Non-pigmented ciliary epithelial cell (primary cell): ENCODE data around the gene BACH2.
A peak's percentile ranks its signal among the peaks of the same experiment; 100 is the strongest.
"Not testable (repeated sequence)": the region's sequence is repeated elsewhere in the genome, so short reads cannot be mapped to it uniquely, and the experiment has no call there.

ENCODE experiments used
- DNase-seq: peaks from one replicate; pipeline ENCODE4 v3.0.0-alpha.2; 2010; ENCODE audit warnings: low read depth

The BACH2 gene

GRCh38 chr6:89987830-89988229 is 308.8 kb downstream of the BACH2 start:
- no peak for DNase-seq

- DNase-seq, result no peak
Measured at GRCh38 chr6:89987140-89987539, 309.5 kb downstream of the BACH2 start.

DNA sequence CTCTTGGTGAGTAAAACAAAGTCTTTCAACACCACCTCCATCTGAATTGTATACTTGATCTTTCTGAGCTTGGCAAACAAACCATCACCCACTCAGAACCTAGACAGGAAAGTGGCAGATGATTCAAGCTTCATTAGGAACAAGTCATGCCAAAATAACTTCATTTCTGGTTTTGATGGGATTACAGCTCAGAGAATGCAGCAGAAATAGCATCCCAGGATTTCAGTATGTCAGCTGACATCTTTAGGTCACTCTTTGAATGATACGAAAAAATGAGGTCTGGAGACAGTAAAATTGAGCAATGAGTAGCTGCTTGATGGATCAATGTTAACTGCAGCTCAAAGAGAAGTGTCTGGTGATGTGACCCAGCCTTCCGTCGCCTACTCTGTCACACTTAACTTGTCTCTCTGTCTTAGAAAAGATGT is 310.0 kb downstream of the BACH2 start:
- DNase-seq, result peak; percentile 71

- DNase-seq, result peak; percentile 82
Measured at GRCh38 chr6:89985751-89986493, 310.7 kb downstream of the BACH2 start.

DNA sequence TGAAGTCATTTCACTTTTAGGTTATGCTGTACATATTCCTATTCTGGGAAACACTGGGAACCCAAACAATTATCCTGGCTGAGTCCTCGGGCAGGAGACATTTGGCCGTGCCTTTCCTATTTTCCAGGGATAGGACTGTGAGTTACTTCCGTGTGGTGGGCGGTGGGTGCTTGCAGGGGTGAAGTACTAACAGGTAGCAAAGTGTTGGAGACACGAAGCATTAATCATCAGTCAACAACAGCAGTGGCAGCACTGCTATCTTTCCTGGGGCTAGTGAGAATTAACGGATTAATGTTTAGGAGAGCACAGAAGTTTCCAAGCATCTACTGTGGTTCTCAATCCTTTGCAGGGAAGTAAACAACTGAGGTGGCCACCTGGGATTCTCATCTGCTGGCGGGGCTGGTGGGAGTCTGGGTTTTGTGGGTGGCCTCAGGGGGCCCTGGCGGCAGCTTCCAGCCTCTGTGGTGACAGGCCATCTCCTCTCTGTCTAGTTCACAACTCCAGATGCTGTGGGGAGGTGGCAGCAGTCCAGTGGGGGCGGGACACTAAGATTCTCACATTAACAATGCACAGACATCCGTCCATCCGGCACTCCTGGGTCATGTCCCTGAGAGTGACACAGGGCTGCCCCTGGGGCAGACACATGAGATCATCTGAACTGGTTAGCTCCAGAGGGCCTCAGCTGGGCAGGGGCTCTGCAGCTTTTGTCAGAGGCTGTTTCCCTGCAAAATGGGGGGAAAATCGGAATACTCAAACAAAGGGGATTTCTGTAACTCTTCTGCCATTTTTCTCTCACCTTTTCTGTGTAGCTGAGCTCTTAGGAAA is 311.5 kb downstream of the BACH2 start:
- DNase-seq, result no peak

DNA sequence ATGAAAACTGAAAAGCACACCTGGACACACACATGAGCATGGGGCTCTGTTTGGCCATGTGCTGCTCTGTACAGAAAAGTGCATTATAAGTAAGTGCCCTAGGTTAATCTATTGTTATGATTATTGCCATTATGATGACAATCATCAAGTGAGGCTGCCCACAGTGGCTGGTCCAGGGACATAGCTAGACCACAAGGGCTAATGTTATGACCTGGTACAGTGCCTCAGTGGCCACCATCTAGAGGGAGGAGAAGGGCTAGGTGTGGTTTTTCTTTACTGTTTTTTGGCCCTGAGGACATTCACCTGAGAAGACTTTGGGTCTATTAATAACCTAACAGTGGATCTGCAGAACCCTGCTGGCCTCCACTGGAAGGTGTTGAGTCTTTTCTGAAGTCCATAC is 316.3 kb downstream of the BACH2 start:
- no peak for DNase-seq

DNA sequence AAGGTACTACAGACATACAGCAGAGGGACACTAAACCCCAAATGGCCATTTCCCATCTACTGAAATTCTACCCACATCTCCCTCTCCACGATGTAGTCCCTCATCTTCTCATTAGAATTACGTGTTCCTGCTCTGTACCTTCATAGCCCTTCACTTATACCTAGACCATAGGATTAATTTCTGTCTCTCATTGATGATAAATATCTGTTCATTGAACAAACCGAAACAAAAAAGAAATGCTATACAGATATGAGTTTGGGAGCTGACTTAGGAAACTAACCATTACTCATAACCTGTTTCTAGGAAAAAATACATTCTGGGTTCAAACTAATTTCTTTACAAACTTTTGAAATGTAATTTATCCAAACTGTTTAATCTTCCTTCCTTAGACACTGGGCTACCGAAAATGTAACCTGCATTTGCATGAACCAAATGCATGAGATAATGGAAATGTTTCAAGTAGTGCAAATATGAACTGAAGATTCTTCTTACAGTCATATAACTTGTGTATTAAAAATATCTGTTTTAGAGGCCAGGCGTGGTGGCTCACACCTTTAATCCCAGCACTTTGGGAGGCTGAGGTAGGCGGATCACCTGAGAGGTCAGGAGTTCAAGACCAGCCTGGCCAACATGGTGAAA is 317.0 kb downstream of the BACH2 start:
- DNase-seq, result no peak

- no peak for DNase-seq
Measured at GRCh38 chr6:89978749-89979145, 317.9 kb downstream of the BACH2 start.

- no peak for DNase-seq
Measured at GRCh38 chr6:89977808-89978748, 318.6 kb downstream of the BACH2 start.

- no peak for DNase-seq
Measured at GRCh38 chr6:89976694-89977020, 320.0 kb downstream of the BACH2 start.

DNA sequence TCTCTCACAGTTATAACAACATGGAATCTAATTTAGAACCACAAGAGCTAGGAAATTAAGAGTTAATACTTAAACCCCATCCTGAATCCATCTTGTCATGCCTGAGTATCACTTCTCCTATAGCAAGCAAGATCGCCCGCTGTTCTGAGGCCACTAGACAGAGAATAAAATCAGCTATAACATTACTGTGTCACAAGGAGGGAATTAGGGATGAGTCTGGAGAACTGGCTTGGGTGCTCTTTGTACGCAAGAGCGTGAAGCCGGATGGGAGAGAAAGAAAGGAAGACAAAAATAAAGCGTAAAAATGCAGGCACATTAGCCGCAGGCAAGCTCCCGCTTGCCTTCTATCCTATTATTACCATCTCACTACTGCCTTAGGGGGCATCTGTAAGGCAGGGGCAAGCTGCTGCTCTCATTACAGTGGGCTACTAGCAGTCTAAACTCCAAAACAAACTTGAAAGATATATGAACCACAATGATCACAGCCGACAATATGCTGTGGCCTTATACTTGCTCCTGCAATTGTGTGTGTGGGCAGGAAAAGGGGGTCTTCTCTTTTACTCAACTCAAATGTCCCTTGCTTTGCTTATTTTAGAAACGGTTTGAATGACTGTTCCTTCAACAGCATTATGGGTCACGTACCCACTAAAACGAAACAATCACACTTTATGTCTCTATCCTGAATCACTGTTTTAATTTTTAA is 320.5 kb downstream of the BACH2 start:
- DNase-seq, result no peak

DNA sequence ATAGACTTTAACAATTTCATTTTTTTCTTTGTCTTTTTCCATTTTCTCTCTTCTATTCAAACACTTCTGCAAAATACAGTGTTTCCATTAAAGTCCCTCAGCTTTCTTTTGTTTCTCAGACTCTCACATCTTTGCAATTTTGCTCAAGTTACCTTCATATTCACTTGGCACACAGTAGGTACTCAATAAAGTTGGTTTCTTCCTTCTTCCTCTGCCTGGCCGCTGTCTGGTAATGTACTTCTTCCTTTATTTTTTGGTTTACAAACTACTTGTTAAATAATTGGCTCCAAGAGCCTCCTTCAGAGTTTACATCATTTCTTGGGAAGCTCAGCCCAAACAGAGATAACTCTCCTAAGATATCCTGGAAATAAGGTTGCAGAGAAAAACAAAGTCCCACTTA is 321.3 kb downstream of the BACH2 start:
- no peak for DNase-seq

- DNase-seq, result no peak
Measured at GRCh38 chr6:89974834-89975233, 321.8 kb downstream of the BACH2 start.

DNA sequence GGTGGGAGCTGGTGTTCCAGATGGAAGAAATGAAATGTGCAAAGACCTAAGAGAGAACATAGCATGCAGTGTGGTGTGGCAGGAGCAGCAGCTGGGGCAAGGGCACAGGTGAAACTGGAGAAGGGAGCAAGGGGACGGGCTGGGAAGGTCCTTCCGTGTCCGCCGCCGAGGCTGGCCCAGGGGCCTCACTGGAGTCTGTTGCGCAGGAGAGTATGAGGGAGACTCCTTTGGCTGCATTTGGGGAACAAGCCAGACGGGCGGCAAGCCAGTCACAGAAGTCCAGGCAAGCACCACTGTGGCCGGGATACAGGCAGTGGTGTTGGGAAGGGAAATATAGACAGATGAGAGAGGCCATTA is 324.6 kb downstream of the BACH2 start:
- no peak for DNase-seq

GRCh38 chr6:89971338-89972024 is 325.2 kb downstream of the BACH2 start:
- DNase-seq, result not testable (repeated sequence)

DNA sequence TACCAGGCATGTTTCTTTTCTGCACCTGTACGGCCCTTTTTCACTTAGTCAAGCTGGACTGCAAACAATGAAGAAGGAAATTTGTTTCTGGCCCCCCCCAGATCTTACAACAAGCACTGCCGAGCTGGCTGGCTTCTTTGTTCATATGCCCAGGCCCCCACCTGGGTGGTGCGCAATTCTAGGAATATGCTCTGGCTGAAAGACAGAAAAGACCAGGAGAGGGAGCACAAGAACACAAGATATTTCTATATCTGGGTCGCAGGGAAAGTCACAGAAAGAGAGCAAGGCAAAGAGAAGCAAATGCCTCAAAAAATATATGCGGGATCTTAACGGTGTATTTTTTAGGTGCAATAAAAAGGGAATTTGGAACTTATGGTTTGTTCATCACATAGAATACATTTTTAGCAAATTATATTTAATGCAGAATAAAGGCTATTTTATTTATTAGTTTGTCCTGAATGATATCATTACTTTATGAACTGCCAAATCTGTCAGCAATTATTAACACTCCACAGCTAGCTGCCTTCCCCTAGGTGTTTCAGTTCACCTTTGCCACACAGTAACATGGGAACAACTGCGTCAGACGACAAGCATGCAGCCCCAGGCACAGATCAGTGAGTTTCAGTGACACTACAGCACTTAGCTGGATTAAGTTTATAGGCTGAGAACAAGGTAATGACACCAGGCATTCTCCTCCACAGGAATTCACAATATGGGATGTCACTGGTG is 325.9 kb downstream of the BACH2 start:
- no peak for DNase-seq

DNA sequence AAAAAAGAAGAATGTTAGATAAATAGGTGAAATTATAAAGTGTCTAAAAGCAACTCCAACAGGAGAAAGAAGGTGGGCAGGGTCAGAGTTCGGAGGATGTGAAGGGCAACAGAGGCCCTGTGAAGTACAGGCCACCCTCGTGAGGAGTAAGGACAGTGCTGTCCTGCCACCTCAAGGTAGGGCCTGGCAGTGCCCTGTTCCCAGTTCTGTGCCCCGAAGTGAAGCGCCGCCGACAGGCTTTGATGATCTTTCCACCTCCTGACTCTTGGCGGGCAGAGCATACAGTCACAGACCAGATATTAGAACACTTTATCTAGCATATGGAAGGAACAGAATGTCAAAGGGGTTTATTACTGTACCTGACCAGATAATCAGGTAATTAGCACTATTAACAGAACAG is 326.6 kb downstream of the BACH2 start:
- DNase-seq, result no peak

GRCh38 chr6:89966913-89967312 is 329.7 kb downstream of the BACH2 start:
- DNase-seq, result no peak

DNA sequence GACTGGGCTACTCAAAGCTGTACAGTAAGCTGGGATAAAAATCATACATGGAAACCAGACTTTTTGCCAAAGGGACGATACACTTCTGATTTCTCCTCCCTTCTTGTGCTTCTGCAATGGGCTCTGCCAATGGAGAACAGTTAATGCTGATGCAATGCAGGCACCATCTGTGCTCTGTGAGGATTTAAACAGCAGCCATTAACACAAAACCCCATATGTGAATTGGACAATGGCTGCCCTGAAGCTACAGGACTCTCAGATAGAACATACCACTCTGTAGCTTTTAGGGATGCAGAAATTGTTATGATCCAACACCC is 330.5 kb downstream of the BACH2 start:
- no peak for DNase-seq
